Fibroblast of lung (primary cell): ENCODE measurements around the gene PLCXD3. TPM values are rescaled to one million over a fixed set of nuclear protein-coding genes. Genes with fewer than 3 reads are reported as not detected.

Experiments
- DNase-seq, 2 donors: peaks; one replicate each; pipeline versions ENCODE4 v3.0.0 to v3.0.0-alpha.2; 2010; ENCODE audit warnings: low read depth in 2 of 2
- H2AFZ ChIP-seq: 2 replicates; pipeline ENCODE4 v1.5.1; 2012; ENCODE audit warnings: low read length, control low read depth, inconsistent platforms
- H3K27ac ChIP-seq: 2 replicates; pipeline ENCODE4 v1.5.1; 2011; ENCODE audit warnings: low read length, control low read depth; ENCODE audit not compliant: insufficient read depth
- H3K27me3 ChIP-seq: 2 replicates; pipeline ENCODE4 v1.5.1; 2011; ENCODE audit warnings: mild to moderate bottlenecking, low read length; ENCODE audit not compliant: control insufficient read depth, insufficient read depth
- H3K36me3 ChIP-seq: 2 replicates; pipeline ENCODE4 v1.5.1; 2011; ENCODE audit warnings: low read length; ENCODE audit not compliant: control insufficient read depth, insufficient read depth
- H3K4me1 ChIP-seq: 2 replicates; pipeline ENCODE4 v1.5.1; 2011; ENCODE audit warnings: low read length; ENCODE audit not compliant: control insufficient read depth, insufficient read depth; ENCODE audit errors: extremely low read depth
- H3K4me2 ChIP-seq: 2 replicates; pipeline ENCODE4 v1.5.1; 2011; ENCODE audit warnings: low read length, control low read depth; ENCODE audit not compliant: insufficient read depth; ENCODE audit errors: extremely low read depth
- H3K4me3 ChIP-seq, 4 experiments: fragments of 200-600 bp in 1 of 4; sonication (generic) in 1 of 4; replicated peaks in 1 of 4; 2 replicates each; pipeline ENCODE4 v1.5.1; 2011 to 2016; ENCODE audit warnings: low read length in 4 of 4, low read depth in 3 of 4, mild to moderate bottlenecking in 3 of 4, control low read depth in 2 of 4, inconsistent platforms in 1 of 4, mixed read lengths in 1 of 4; ENCODE audit not compliant: insufficient read depth in 1 of 4; ENCODE audit errors: control extremely low read depth in 1 of 4
- H3K79me2 ChIP-seq: 2 replicates; pipeline ENCODE4 v1.5.1; 2012; ENCODE audit warnings: mild to moderate bottlenecking, low read length, inconsistent platforms; ENCODE audit not compliant: control insufficient read depth, insufficient read depth
- H3K9ac ChIP-seq: 2 replicates; pipeline ENCODE4 v1.5.1; 2011; ENCODE audit warnings: mild to moderate bottlenecking, low read length, control low read depth; ENCODE audit not compliant: insufficient read depth
- H3K9me3 ChIP-seq: 2 replicates; pipeline ENCODE4 v1.5.1; 2012; ENCODE audit warnings: low read depth, low read length; ENCODE audit not compliant: control insufficient read depth, insufficient read depth
- H4K20me1 ChIP-seq: 2 replicates; pipeline ENCODE4 v1.5.1; 2011; ENCODE audit warnings: low read length; ENCODE audit not compliant: control insufficient read depth, insufficient read depth; ENCODE audit errors: extremely low read depth
- CTCF ChIP-seq, 2 donors: IDR thresholded peaks in 1 of 2; conservative IDR thresholded peaks in 1 of 2; 1 replicate in 1 of 2; 2 replicates in 1 of 2; pipeline ENCODE4 v1.5.1; 2011 to 2012; ENCODE audit warnings: low read length in 2 of 2, control low read depth in 1 of 2, inconsistent platforms in 1 of 2, low read depth in 1 of 2, mild to moderate bottlenecking in 1 of 2
- EZH2 ChIP-seq: IDR thresholded peaks from 2 replicates; pipeline ENCODE4 v1.5.1; 2012; ENCODE audit warnings: low read length, control low read depth, mild to moderate bottlenecking; ENCODE audit errors: missing control alignments
- polyA plus RNA-seq, 2 donors: library from polyadenylated mRNA; depleted of rRNA in 1 of 2; stranded (reverse) in 1 of 2; unstranded in 1 of 2; fragments of >200 nt; gene quantifications; 2 replicates each; pipeline ENCODE4 v1.2.1, GENCODE V29; 2011 to 2012; ENCODE audit warnings: missing spikeins in 1 of 2
- total RNA-seq: library from RNA; depleted of rRNA; stranded (reverse); fragments of >200 nt; gene quantifications from 2 replicates; pipeline ENCODE4 v1.2.1, GENCODE V29; 2014

Gene PLCXD3
- total and polyA plus RNA-seq, 2 donors (not counting 1 experiment from before 2014, with no cell fraction given), result 0.02 to 1.3 TPM

- no peak overlapping the region for H3K9ac ChIP-seq
- H3K4me2 ChIP-seq, result no peak overlapping the region
- no peak overlapping the region for H3K4me3 ChIP-seq
- H3K36me3 ChIP-seq, result no peaks in the 10 kb centered on the region
- no peaks in the 10 kb centered on the region for H3K27me3 ChIP-seq
- no peak overlapping the region for H2AFZ ChIP-seq
- TF ChIP-seq EZH2, result no peak
- no peak for TF ChIP-seq CTCF (conservative IDR thresholded peaks at IDR 0.05 in 1 of 2, IDR thresholded peaks at IDR 0.05 in 1 of 2; ENCODE audit: low read depth in 1 of 2, low read length in 2 of 2)
- H3K79me2 ChIP-seq, result no peaks in the 10 kb centered on the region
- H3K4me1 ChIP-seq, result no peaks in the 10 kb centered on the region
- H3K27ac ChIP-seq, result no peak overlapping the region
- no peaks in the 10 kb centered on the region for H4K20me1 ChIP-seq
- no peaks in the 10 kb centered on the region for H3K9me3 ChIP-seq
- no peak for DNase-seq
Measured at GRCh38 chr5:41286696-41287095, 223.7 kb downstream of the PLCXD3 start.

DNA sequence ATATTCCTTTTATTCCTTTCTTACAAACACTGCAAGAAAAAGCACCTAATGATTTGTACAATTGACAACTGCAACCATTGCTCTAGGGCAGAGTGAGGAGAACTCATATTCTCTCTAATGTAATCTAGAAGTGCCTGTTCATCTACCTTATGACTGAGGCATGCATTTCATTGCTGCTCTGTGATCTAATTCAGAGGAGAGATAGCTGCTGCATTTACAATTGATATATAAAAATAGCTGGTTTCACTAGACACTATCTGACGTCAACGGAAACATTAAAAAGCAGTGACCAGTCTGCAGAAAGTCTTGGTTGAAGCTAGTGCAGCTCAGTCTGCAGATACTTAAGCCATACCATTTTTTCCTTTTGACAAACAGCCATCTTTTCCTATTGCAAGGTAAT, 224.2 kb downstream of the PLCXD3 start:
- H3K9ac ChIP-seq, result no peak overlapping the region
- H3K4me3 ChIP-seq, result no peak overlapping the region
- no peak for TF ChIP-seq EZH2
- TF ChIP-seq CTCF (conservative IDR thresholded peaks at IDR 0.05 in 1 of 2, IDR thresholded peaks at IDR 0.05 in 1 of 2; ENCODE audit: low read depth in 1 of 2, low read length in 2 of 2), result no peak
- H3K79me2 ChIP-seq, result no peaks in the 10 kb centered on the region
- H3K9me3 ChIP-seq, result no peaks in the 10 kb centered on the region
- no peaks in the 10 kb centered on the region for H4K20me1 ChIP-seq
- no peak overlapping the region for H3K27ac ChIP-seq
- DNase-seq, result no peak
- H3K4me2 ChIP-seq, result no peak overlapping the region
- H2AFZ ChIP-seq, result no peak overlapping the region
- H3K27me3 ChIP-seq, result no peaks in the 10 kb centered on the region
- H3K36me3 ChIP-seq, result no peaks in the 10 kb centered on the region
- no peaks in the 10 kb centered on the region for H3K4me1 ChIP-seq

DNA sequence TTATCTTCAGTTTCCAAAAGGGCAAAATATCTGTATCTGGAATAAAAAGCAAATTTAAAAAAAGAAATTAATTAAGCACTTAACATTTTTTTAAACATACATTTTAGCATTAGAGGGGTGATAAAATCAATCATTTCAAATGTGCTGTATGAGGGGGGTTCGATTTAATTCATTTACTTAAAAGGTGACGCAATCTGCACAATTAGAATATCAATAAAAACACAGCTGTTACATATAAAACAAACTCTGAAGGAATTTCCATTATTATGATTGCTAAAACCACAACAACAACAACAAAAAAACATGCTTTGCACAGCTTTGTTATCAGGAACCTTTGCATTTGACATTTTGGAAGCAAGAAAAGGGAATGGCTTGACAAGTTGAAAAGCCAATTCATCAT, 225.5 kb downstream of the PLCXD3 start:
- no peak overlapping the region for H3K9ac ChIP-seq
- no peaks in the 10 kb centered on the region for H3K79me2 ChIP-seq
- no peaks in the 10 kb centered on the region for H4K20me1 ChIP-seq
- H3K9me3 ChIP-seq, result no peaks in the 10 kb centered on the region
- H3K4me1 ChIP-seq, result no peaks in the 10 kb centered on the region
- no peak overlapping the region for H2AFZ ChIP-seq
- no peaks in the 10 kb centered on the region for H3K27me3 ChIP-seq
- DNase-seq, result no peak
- no peaks in the 10 kb centered on the region for H3K36me3 ChIP-seq
- H3K4me2 ChIP-seq, result no peak overlapping the region
- TF ChIP-seq EZH2 (no peak), CTCF (conservative IDR thresholded peaks at IDR 0.05 in 1 of 2, IDR thresholded peaks at IDR 0.05 in 1 of 2; ENCODE audit: low read depth in 1 of 2, low read length in 2 of 2) (no peak)
- H3K4me3 ChIP-seq, result no peak overlapping the region
- H3K27ac ChIP-seq, result no peak overlapping the region
